Heart right ventricle (tissue), 16 donors: ENCODE data around the gene GNAT1. TPM values are rescaled to one million over a fixed set of nuclear protein-coding genes. Genes with fewer than 3 reads are reported as not detected.

Experiments
- ATAC-seq, 8 donors: fragments of 200-7000 bp; cut with Tn5 transposase; one replicate each; pipeline ENCODE4 v1.9.1; 2020; ENCODE audit warnings: mild to moderate bottlenecking in 8 of 8, moderate library complexity in 8 of 8, moderate number of reproducible peaks in 1 of 8
- DNase-seq, 2 donors: peaks; one replicate each; pipeline ENCODE4 v3.0.0-alpha.2; 2020
- H3K27ac ChIP-seq, 10 donors: fragments of 200-600 bp; sonication (generic) in 2 of 10; one replicate each; pipeline versions ENCODE4 v1.5.0 to v1.8.0; 2020 to 2022; ENCODE audit warnings: mild to moderate bottlenecking in 3 of 10
- H3K27me3 ChIP-seq, 7 donors: fragments of 200-600 bp; one replicate each; pipeline ENCODE4 v1.8.0; 2021 to 2022; ENCODE audit warnings: mild to moderate bottlenecking in 2 of 7
- H3K36me3 ChIP-seq, 9 donors: fragments of 200-600 bp; sonication (generic) in 1 of 9; one replicate each; pipeline versions ENCODE4 v1.5.0 to v1.8.0; 2020 to 2022; ENCODE audit warnings: mild to moderate bottlenecking in 2 of 9
- H3K4me1 ChIP-seq, 9 donors: fragments of 200-600 bp; sonication (generic) in 1 of 9; one replicate each; pipeline versions ENCODE4 v1.5.0 to v1.8.0; 2020 to 2022; ENCODE audit warnings: mild to moderate bottlenecking in 4 of 9
- H3K4me3 ChIP-seq, 10 donors: fragments of 200-600 bp; sonication (generic) in 2 of 10; one replicate each; pipeline versions ENCODE4 v1.5.0 to v1.8.0; 2020 to 2022; ENCODE audit warnings: mild to moderate bottlenecking in 7 of 10, moderate library complexity in 2 of 10
- H3K9me3 ChIP-seq, 11 donors: fragments of 200-600 bp in 10 of 11; sonication (generic) in 2 of 11; one replicate each; pipeline versions ENCODE4 v1.5.0 to v1.8.0; 2013 to 2022; ENCODE audit warnings: mild to moderate bottlenecking in 2 of 11, control low read depth in 1 of 11, moderate library complexity in 1 of 11
- CTCF ChIP-seq, 9 donors: fragments of 200-600 bp; sonication (generic) in 2 of 9; IDR thresholded peaks; one replicate each; pipeline versions ENCODE4 v1.5.0 to v1.8.0; 2021 to 2022; ENCODE audit warnings: antibody characterized with exemption in 9 of 9, mild to moderate bottlenecking in 5 of 9, moderate library complexity in 1 of 9
- WGBS, 2 donors: extraction: QIAGEN DNeasy Blood & Tissue Kit; methylation state at CpG; one replicate each; pipeline ENCODE4 v1.1.7; 2013; ENCODE audit warnings: inconsistent platforms in 1 of 2; 5-methylcytosine and 5-hydroxymethylcytosine counted together
- intact Hi-C, 10 donors: fragments of 100-400 bp; cut with DNase I; formaldehyde crosslinking; loops; one replicate each; pipeline versions ENCODE4 v1.11.1 to v1.14.2; 2022
- polyA plus RNA-seq, 2 donors: library from polyadenylated mRNA; stranded (reverse); fragments of 200-250 nt; gene quantifications; one replicate each; pipeline ENCODE4 v1.2.3, GENCODE V29; 2013
- total RNA-seq, 10 donors: library from RNA; stranded (reverse); fragmentation: NEBNext Ultra II Directional in 3 of 10; extraction: Animal tissue kit (Norgen Biotek cat#: 25700) in 3 of 10; gene quantifications; one replicate each; pipeline versions ENCODE4 v1.2.1 to v1.2.4, GENCODE V29; 2021 to 2023
- donor health status: Arrhythmogenic right ventricular cardiomyopathy.
- donor health status: ischemic (EF 13 %, LVEDD 7.1; RV severe dilation, severe dysfunction).
- donor health status: healthy with polysubstance abuse.
- donor health status: DM: no; HTN: yes; CAD: no.
- donor health status: DM: no; HTN: no; CAD: no.
- donor health status: ischemic (EF 25% LVEDD 6.9; RV normal size, moderate dysfunction).
- donor health status: ischemic (EF 25% LVEDD 5.7; RV mildly dilated, moderate dysfunction).
- donor health status: healthy.
- donor health status: DM: yes; HTN: yes; CAD: no.
- donor health status: Ischemic cardiomyopathy.
- donor health status: ischemic (EF 35%, LVEDD 5.7; RV mildly dilated, moderate dysfunction).
- donor health status: nonischemic (EF 11% LVEDD 7.7; RV severe dilation, severe dysfunction).
- donor health status: DM: yes; HTN: yes; CAD: no.
- donor health status: PGD.
- donor health status: ischemic (EF 29% LVEDD 5.4; RV normal size, mild dysfunction).
- donor health status: nonischemic (EF 23%, LVEDD 6.1; RV moderate dilation, normal function).

The GNAT1 gene
- total and polyA plus RNA-seq, 12 donors: not detected

GRCh38 chr3:50241163-50241562 is 49.8 kb downstream of the GNAT1 start:
- TF ChIP-seq CTCF (IDR thresholded peaks at IDR 0.05): no peak
- Histone ChIP-seq H3K4me3 (peak overlapping the region in 3 of 10 donors; percentile 23 to 34 (median 29)), H3K27ac (peak overlapping the region; percentile 83 to 100 (median 94)), H3K36me3 (peaks cover 0 to 51% (median 0%) of the 10 kb centered on the region in 9 donors), H3K9me3 (no peaks in the 10 kb centered on the region), H3K4me1 (peaks cover 63 to 93% (median 82%) of the 10 kb centered on the region in 9 donors), H3K27me3 (no peaks in the 10 kb centered on the region)
- no peak for ATAC-seq
- intact Hi-C loops: no loop called here
- DNase-seq: no peak
- 49 to 52% methylated on average over 4 of the region's 4 CpGs for WGBS, 2 donors

DNA sequence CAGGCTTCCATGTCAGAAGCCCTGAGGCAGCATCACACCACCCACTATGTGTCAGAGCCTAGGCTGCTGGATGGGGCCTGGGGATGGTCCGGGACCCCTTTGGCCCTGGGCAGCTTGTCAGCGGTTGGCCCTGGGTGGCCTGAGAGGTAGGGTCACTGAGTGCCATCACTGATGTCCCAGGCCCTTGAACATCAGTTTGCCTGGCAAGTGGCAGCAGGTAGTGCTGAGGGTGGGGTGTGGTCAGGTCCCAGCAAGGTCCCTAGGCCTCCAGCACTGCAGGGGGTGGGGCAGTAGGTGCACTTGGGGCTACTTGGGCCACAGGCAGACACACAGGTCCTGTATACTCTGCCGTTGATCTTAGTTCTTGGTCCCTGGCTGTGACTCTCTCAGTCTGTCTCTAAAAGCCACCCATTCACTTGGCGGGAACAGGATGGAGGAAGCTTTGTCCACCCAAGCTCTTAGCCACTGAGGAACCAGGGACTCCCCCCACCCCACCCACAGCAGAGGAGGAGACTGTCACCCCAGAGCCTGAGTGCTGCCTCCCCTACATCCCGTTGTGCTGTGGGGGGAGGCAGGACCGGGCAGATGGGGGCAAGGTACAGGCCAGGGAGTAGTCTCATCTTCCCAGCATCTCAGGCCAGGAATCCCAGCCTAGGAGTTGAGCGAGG is 50.4 kb downstream of the GNAT1 start:
- intact Hi-C loops: no loop called here
- peaks cover 67 to 98% (median 89%) of the 10 kb centered on the region in 9 donors for H3K4me1 ChIP-seq

GRCh38 chr3:50242381-50242770 is 51.0 kb downstream of the GNAT1 start:
- Histone ChIP-seq H3K36me3 (peaks cover 0 to 58% (median 0%) of the 10 kb centered on the region in 9 donors), H3K4me1 (peaks cover 67 to 98% (median 94%) of the 10 kb centered on the region in 9 donors), H3K27me3 (no peaks in the 10 kb centered on the region), H3K9me3 (no peaks in the 10 kb centered on the region), H3K27ac (peak overlapping the region; percentile 83 to 100 (median 94)), H3K4me3 (peak overlapping the region in 6 of 10 donors; percentile 6 to 34 (median 25))
- TF ChIP-seq CTCF (IDR thresholded peaks at IDR 0.05): no peak
- DNase-seq: no peak
- WGBS, 2 donors: 51 to 63% methylated on average over 3 of the region's 3 CpGs
- intact Hi-C loops: no loop called here
- ATAC-seq: no peak

More for the DNA sequence above, 50.4 kb downstream of the GNAT1 start:
- H3K9me3 ChIP-seq: no peaks in the 10 kb centered on the region
- ATAC-seq (no peak), DNase-seq (no peak)
- peaks cover 0 to 53% (median 0%) of the 10 kb centered on the region in 9 donors for H3K36me3 ChIP-seq
- TF ChIP-seq CTCF (IDR thresholded peaks at IDR 0.05): no peak
- WGBS, 2 donors: 54 to 60% methylated on average over 7 of the region's 7 CpGs
- H3K27me3 ChIP-seq: no peaks in the 10 kb centered on the region
- peak overlapping the region; percentile 83 to 100 (median 94) for H3K27ac ChIP-seq
- H3K4me3 ChIP-seq: peak overlapping the region in 5 of 10 donors; percentile 3 to 34 (median 27)

DNA sequence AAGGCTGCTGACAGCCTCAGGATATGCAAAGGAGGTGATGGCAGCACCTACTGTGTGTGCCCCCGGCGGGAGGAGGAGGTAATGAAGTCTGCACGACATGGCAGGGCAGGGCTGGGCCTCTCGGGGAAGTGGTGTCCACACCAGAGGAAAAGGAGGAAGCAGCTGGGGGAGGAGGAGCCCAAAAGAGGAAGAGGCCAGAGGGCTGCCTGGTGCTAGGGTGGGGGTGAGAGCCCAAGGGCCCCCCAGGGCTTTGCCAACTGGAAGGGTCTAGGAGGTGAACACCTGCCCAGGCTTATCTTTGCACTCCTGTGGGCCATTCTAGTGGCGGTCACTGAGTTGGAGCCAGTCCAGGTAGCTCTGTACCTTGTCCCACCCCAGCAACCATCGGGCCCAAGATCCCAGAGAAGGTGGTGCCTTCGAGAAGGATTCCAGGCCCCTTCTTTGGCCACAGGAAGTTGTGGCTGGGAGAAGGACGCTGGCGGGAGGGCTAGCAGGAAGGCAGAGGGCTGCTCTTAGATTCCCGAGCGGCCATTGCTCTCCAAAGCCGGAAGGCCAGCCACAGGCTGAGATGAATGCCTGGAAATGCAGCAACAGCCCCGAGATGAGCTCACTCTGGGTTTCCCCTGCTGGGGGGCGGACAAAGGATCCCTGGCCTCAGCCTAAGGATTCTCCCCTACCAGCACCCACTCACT is 51.6 kb downstream of the GNAT1 start:
- ATAC-seq (peak in 7 of 8 donors; percentile 23 to 60 (median 49)), DNase-seq (peak; percentile 69 to 82)
- no peaks in the 10 kb centered on the region for H3K27me3 ChIP-seq
- peak overlapping the region in 7 of 10 donors; percentile 6 to 34 (median 23) for H3K4me3 ChIP-seq
- H3K36me3 ChIP-seq: peaks cover 0 to 63% (median 0%) of the 10 kb centered on the region in 9 donors
- 29 to 34% methylated on average over 14 of the region's 14 CpGs for WGBS, 2 donors
- intact Hi-C loops: no loop called here
- peaks cover 67 to 100% (median 98%) of the 10 kb centered on the region in 9 donors for H3K4me1 ChIP-seq
- TF ChIP-seq CTCF (IDR thresholded peaks at IDR 0.05): peak in 1 of 9 donors; percentile 13
- H3K27ac ChIP-seq: peak overlapping the region; percentile 83 to 100 (median 94)
- no peaks in the 10 kb centered on the region for H3K9me3 ChIP-seq
